GM23338 (cell line): ENCODE measurements around the gene THSD8. TPM values are rescaled to one million over a fixed set of nuclear protein-coding genes. Genes with fewer than 3 reads are reported as not detected.

Experiments
- ATAC-seq: fragments of 200-7000 bp; cut with Tn5 transposase; 3 replicates; pipeline ENCODE4 v1.9.1; 2020
- DNase-seq: peaks from one replicate; pipeline ENCODE4 v3.0.0-alpha.2; 2015; ENCODE audit warnings: low spot score
- H2AFZ ChIP-seq: fragments of 200-600 bp; sonication (generic); 2 replicates; pipeline ENCODE4 v1.8.0; 2016; ENCODE audit warnings: antibody characterized with exemption, mild to moderate bottlenecking, moderate library complexity
- H3F3A ChIP-seq: fragments of 200-600 bp; sonication (generic); replicated peaks from 2 replicates; pipeline ENCODE4 v1.8.0; 2017; ENCODE audit warnings: antibody characterized with exemption, mixed run types, low read depth
- H3K27ac ChIP-seq: fragments of 200-600 bp; sonication (generic); 2 replicates; pipeline ENCODE4 v1.6.1; 2016; ENCODE audit warnings: low read depth
- H3K27me3 ChIP-seq: fragments of 200-600 bp; sonication (generic); 2 replicates; pipeline ENCODE4 v1.8.0; 2016; ENCODE audit warnings: mild to moderate bottlenecking, mixed run types, moderate library complexity; ENCODE audit not compliant: insufficient read depth
- H3K36me3 ChIP-seq: fragments of 200-600 bp; sonication (generic); 2 replicates; pipeline ENCODE4 v1.8.0; 2016; ENCODE audit warnings: mild to moderate bottlenecking; ENCODE audit not compliant: insufficient read depth
- H3K4me1 ChIP-seq: fragments of 200-600 bp; sonication (generic); 2 replicates; pipeline ENCODE4 v1.8.0; 2016; ENCODE audit warnings: mild to moderate bottlenecking, moderate library complexity; ENCODE audit not compliant: insufficient read depth
- H3K4me2 ChIP-seq: fragments of 200-600 bp; sonication (generic); 2 replicates; pipeline ENCODE4 v1.7.1; 2017; ENCODE audit warnings: mixed run types
- H3K4me3 ChIP-seq: fragments of 200-600 bp; sonication (generic); 2 replicates; pipeline ENCODE4 v1.6.1; 2016; ENCODE audit warnings: mixed run types
- H3K79me2 ChIP-seq: fragments of 200-600 bp; sonication (generic); replicated peaks from 2 replicates; pipeline ENCODE4 v1.8.0; 2017; ENCODE audit warnings: mild to moderate bottlenecking; ENCODE audit not compliant: insufficient read depth
- H3K9me2 ChIP-seq: fragments of 200-600 bp; sonication (generic); 2 replicates; pipeline ENCODE4 v1.8.0; 2017; ENCODE audit not compliant: insufficient read depth
- H4K20me1 ChIP-seq: fragments of 200-600 bp; sonication (generic); replicated peaks from 2 replicates; pipeline ENCODE4 v1.8.0; 2017; ENCODE audit warnings: mild to moderate bottlenecking; ENCODE audit not compliant: insufficient read depth
- H3K27ac Mint-ChIP-seq: 2 replicates; pipeline ENCODE4 v1.8.0; 2020; ENCODE audit warnings: inconsistent platforms, mild to moderate bottlenecking, moderate library complexity, mixed read lengths
- H3K27me3 Mint-ChIP-seq: 3 replicates; pipeline ENCODE4 v1.8.0; 2022; ENCODE audit warnings: low read depth, mild to moderate bottlenecking, moderate library complexity, mixed read lengths, inconsistent platforms; ENCODE audit not compliant: insufficient read depth, poor library complexity
- H3K36me3 Mint-ChIP-seq: 3 replicates; pipeline ENCODE4 v1.8.0; 2021; ENCODE audit warnings: low read depth, mild to moderate bottlenecking, inconsistent platforms, moderate library complexity, mixed read lengths
- H3K4me1 Mint-ChIP-seq: 3 replicates; pipeline ENCODE4 v1.8.0; 2020; ENCODE audit warnings: mild to moderate bottlenecking, inconsistent platforms, mixed read lengths
- H3K4me3 Mint-ChIP-seq: 3 replicates; pipeline ENCODE4 v1.8.0; 2021; ENCODE audit warnings: moderate library complexity, mild to moderate bottlenecking, inconsistent platforms, mixed read lengths
- H3K9me3 Mint-ChIP-seq: 3 replicates; pipeline ENCODE4 v1.8.0; 2020; ENCODE audit warnings: moderate library complexity, mild to moderate bottlenecking, inconsistent platforms, mixed read lengths
- ETS1 ChIP-seq: IDR thresholded peaks from 2 replicates; pipeline ENCODE4 v1.6.1; 2016; ENCODE audit warnings: antibody characterized with exemption
- EZH2phosphoT487 ChIP-seq: fragments of 200-600 bp; sonication (generic); IDR thresholded peaks from one replicate; pipeline ENCODE4 v1.8.1; 2018; ENCODE audit warnings: antibody characterized with exemption; ENCODE audit not compliant: unreplicated experiment
- JUNB ChIP-seq: IDR thresholded peaks from one replicate; pipeline ENCODE4 v1.6.1; 2016; ENCODE audit warnings: antibody characterized with exemption; ENCODE audit not compliant: unreplicated experiment
- NANOG ChIP-seq: IDR thresholded peaks from 2 replicates; pipeline ENCODE4 v1.6.1; 2016; ENCODE audit warnings: antibody characterized with exemption, borderline replicate concordance
- REST ChIP-seq: IDR thresholded peaks from one replicate; pipeline ENCODE4 v1.6.1; 2018; ENCODE audit warnings: antibody characterized with exemption; ENCODE audit not compliant: unreplicated experiment
- STAT1 ChIP-seq: IDR thresholded peaks from one replicate; pipeline ENCODE4 v1.6.1; 2016; ENCODE audit warnings: antibody characterized with exemption; ENCODE audit not compliant: unreplicated experiment
- ZNF331 ChIP-seq: fragments of 250-450 bp; sonication (Bioruptor Pico); IDR thresholded peaks from 2 replicates; pipeline ENCODE4 v1.5.0; 2020; ENCODE audit warnings: low read depth, mild to moderate bottlenecking, moderate library complexity
- ZNF462 ChIP-seq: fragments of 250-450 bp; sonication (Bioruptor Pico); IDR thresholded peaks from 2 replicates; pipeline ENCODE4 v1.5.0; 2020; ENCODE audit warnings: mild to moderate bottlenecking, moderate library complexity
- polyA plus RNA-seq: library from polyadenylated mRNA; unstranded; fragments of >200 nt; fragmentation: Nextera tagmentation; extraction: Ambion mirVana; gene quantifications from 2 replicates; pipeline ENCODE4 v1.2.1, GENCODE V29; 2016
- total RNA-seq: library from RNA; depleted of rRNA; stranded (reverse); fragments of >200 nt; shearing (Covaris generic); gene quantifications from 2 replicates; pipeline ENCODE4 v1.2.3, GENCODE V29; 2014

Gene THSD8
- total and polyA plus RNA-seq, 2 experiments from 2014 or later: 0.38 to 38.5 TPM

- no peak for TF ChIP-seq REST
- no peak for TF ChIP-seq EZH2phosphoT487
Observed at GRCh38 chr19:12842511-12842910, 40.6 kb downstream of the THSD8 start (continued).

- Histone ChIP-seq H3K4me1 (peaks cover 20% of the 10 kb centered on the region), H3K36me3 (no peaks in the 10 kb centered on the region), H3K27ac (no peak overlapping the region), H3K9me2 (no peaks in the 10 kb centered on the region), H3K79me2 (peaks cover 8% of the 10 kb centered on the region), H3K4me2 (no peak overlapping the region), H4K20me1 (peaks cover 11% of the 10 kb centered on the region), H2AFZ (no peak overlapping the region), H3K4me3 (no peak overlapping the region), H3K27me3 (no peaks in the 10 kb centered on the region), H3F3A (peaks cover 36% of the 10 kb centered on the region)
- Mint-ChIP-seq H3K4me1 (peaks cover 30% of the 10 kb centered on the region), H3K27me3 (peaks cover 17% of the 10 kb centered on the region), H3K4me3 (no peak overlapping the region), H3K36me3 (peaks cover 13% of the 10 kb centered on the region), H3K9me3 (no peaks in the 10 kb centered on the region; the same call in 2 of the 3 replicates), H3K27ac (no peak overlapping the region)
- DNase-seq: no peak
- ATAC-seq: no peak
- TF ChIP-seq ZNF462 (CRISPR knock-in tag): no peak
- no peak for TF ChIP-seq REST
- no peak for TF ChIP-seq STAT1
- no peak for TF ChIP-seq ZNF331 (CRISPR knock-in tag)
- TF ChIP-seq EZH2phosphoT487: no peak
- TF ChIP-seq NANOG: no peak
- no peak for TF ChIP-seq ETS1
- TF ChIP-seq JUNB: no peak
Observed at GRCh38 chr19:12843328-12843727, 41.5 kb downstream of the THSD8 start.
